Left lung (tissue), 10 donors: ENCODE measurements around the gene SAG. TPM values are rescaled to one million over a fixed set of nuclear protein-coding genes. Genes with fewer than 3 reads are reported as not detected.

Experiments used
- ATAC-seq: fragments of 200-7000 bp; cut with Tn5 transposase; one replicate; pipeline ENCODE4 v1.9.1; 2020; ENCODE audit warnings: moderate library complexity
- DNase-seq, 4 donors: peaks; one replicate each; pipeline ENCODE4 v3.0.0-alpha.2; 2013 to 2020
- H3K27ac ChIP-seq, 2 donors: fragments of 200-600 bp; sonication (generic) in 1 of 2; one replicate each; pipeline versions ENCODE4 v1.5.0 to v1.8.0; 2020 to 2021
- H3K27me3 ChIP-seq, 2 donors: fragments of 200-600 bp; sonication (generic) in 1 of 2; one replicate each; pipeline versions ENCODE4 v1.5.0 to v1.8.0; 2020 to 2021
- H3K36me3 ChIP-seq, 2 donors: fragments of 200-600 bp; sonication (generic) in 1 of 2; one replicate each; pipeline versions ENCODE4 v1.5.0 to v1.8.0; 2020 to 2021
- H3K4me1 ChIP-seq, 2 donors: fragments of 200-600 bp; one replicate each; pipeline ENCODE4 v1.8.0; 2021
- H3K4me3 ChIP-seq, 2 donors: fragments of 200-600 bp; sonication (generic) in 1 of 2; one replicate each; pipeline versions ENCODE4 v1.5.0 to v1.8.0; 2020 to 2021; ENCODE audit warnings: mild to moderate bottlenecking in 1 of 2
- H3K9me3 ChIP-seq, 2 donors: fragments of 200-600 bp; sonication (generic) in 1 of 2; one replicate each; pipeline versions ENCODE4 v1.5.0 to v1.8.0; 2020 to 2021
- intact Hi-C, 2 donors: fragments of 100-400 bp; cut with DNase I; formaldehyde crosslinking; loops; one replicate each; pipeline versions ENCODE4 v1.11.2 to v1.14.2; 2022
- polyA plus RNA-seq, 6 donors: library from polyadenylated mRNA; unstranded; fragments of 120-200 nt; gene quantifications; one replicate each; pipeline ENCODE4 v1.2.1, GENCODE V29; 2013; ENCODE audit not compliant: insufficient read length in 6 of 6
- total RNA-seq, 2 donors: library from RNA; stranded (reverse); fragmentation: NEBNext Ultra II Directional; extraction: Animal tissue kit (Norgen Biotek cat#: 25700); gene quantifications; one replicate each; pipeline ENCODE4 v1.2.1, GENCODE V29; 2021
- TF ChIP-seq, protein P1 (sequence below), 2 donors: fragments of 200-600 bp; sonication (generic) in 1 of 2; IDR thresholded peaks; one replicate each; pipeline versions ENCODE4 v1.5.0 to v1.8.0; 2021; ENCODE audit warnings: antibody characterized with exemption in 2 of 2
- donor health status: DM: no; HTN: yes; CAD: no.
- donor health status: DM: no; HTN: no; CAD: no.

SAG gene
- total and polyA plus RNA-seq, 8 donors, result 0.08 to 0.24 (median 0.19) TPM; not detected in 2

DNA sequence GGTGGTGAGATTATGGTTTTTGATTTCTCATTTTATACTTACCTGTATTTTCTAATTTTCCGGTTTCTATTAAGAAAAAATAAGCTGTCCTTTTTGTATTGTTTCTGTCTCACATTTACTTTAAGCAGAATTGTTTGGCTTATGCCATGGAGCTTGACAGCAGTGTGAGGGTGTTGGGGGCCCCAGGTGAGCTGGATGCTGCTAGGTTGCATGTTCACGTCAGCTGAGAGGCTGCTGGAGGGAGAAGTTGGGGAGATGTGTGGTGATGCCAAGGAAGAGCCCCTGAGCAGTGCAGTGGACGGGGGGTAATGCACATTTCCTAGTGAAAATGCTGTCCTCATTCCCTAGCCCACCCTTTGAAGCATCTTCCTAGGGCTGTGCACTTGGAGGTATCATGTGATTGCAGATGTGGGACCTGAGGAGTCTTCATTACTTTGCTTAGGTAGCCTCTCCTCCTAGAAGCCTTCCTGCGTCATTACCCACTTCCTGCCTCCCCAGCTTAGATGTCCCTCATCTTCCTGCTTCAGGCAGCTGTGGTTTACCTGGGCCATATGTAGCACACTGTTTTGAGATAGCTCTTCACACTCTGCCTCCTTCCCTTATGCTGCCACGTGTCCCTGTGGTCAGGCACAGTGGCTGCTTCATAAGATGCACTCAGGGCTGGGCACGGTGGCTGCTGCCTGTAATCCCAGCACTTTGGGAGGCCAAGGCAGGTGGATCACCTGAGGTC is 39.9 kb upstream of the SAG start:
- Histone ChIP-seq H3K27ac (peak overlapping the region in 1 of 2 donors; percentile 45), H3K36me3 (peaks cover 3 to 99% of the 10 kb centered on the region in 2 donors), H3K4me3 (no peak overlapping the region), H3K4me1 (peaks cover 0 to 4% of the 10 kb centered on the region in 2 donors), H3K27me3 (no peaks in the 10 kb centered on the region), H3K9me3 (no peaks in the 10 kb centered on the region)
- ATAC-seq (peak; percentile 60), DNase-seq (no peak)
- intact Hi-C loops, result no loop called here
- TF ChIP-seq, protein P1, sequence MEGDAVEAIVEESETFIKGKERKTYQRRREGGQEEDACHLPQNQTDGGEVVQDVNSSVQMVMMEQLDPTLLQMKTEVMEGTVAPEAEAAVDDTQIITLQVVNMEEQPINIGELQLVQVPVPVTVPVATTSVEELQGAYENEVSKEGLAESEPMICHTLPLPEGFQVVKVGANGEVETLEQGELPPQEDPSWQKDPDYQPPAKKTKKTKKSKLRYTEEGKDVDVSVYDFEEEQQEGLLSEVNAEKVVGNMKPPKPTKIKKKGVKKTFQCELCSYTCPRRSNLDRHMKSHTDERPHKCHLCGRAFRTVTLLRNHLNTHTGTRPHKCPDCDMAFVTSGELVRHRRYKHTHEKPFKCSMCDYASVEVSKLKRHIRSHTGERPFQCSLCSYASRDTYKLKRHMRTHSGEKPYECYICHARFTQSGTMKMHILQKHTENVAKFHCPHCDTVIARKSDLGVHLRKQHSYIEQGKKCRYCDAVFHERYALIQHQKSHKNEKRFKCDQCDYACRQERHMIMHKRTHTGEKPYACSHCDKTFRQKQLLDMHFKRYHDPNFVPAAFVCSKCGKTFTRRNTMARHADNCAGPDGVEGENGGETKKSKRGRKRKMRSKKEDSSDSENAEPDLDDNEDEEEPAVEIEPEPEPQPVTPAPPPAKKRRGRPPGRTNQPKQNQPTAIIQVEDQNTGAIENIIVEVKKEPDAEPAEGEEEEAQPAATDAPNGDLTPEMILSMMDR (IDR thresholded peaks at IDR 0.05), result no peak

DNA sequence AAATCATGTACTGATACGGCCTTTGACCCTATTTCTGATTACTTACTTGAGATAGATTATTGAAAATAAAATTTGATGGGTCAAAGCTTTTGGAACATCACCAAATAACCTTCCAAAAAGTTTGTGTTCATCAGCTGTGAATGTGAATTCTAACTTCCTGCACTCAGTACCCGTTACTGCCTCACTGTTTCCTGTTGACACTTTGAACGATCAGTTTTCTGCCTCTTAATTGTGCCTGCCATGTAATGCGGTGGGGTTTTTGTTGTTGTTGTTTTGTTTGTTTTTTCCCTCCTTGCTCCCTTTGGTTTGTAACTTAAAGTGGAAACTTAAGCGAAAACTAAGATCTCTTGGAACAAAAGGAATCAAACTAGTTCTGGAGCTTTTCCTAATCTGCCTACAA is 37.2 kb upstream of the SAG start:
- peaks cover 3 to 99% of the 10 kb centered on the region in 2 donors for H3K36me3 ChIP-seq
- TF ChIP-seq, protein P1 (IDR thresholded peaks at IDR 0.05), result no peak
- DNase-seq (no peak), ATAC-seq (no peak)
- peak overlapping the region in 1 of 2 donors; percentile 11 for H3K27ac ChIP-seq
- peaks cover 0 to 4% of the 10 kb centered on the region in 2 donors for H3K4me1 ChIP-seq
- H3K9me3 ChIP-seq, result no peaks in the 10 kb centered on the region
- no peak overlapping the region for H3K4me3 ChIP-seq
- intact Hi-C loops, result no loop called here
- no peaks in the 10 kb centered on the region for H3K27me3 ChIP-seq

DNA sequence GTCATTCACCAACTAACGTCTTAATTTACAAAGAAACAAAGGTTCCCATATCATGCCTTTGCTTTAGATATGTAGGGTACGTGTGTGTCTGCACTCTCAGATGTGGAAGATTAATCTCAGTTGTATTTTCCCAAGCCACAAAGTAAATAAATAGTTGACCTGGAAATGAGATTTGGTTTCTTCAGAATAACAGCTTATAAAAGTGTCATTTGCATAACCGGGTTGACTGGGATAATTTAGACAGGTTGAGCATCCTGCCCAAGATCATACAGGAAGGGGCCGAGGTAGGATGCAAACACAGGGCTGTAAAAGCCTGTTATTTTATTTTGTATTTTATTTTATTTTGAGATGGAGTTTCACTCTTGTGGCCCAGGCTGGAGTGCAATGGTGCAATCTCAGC is 36.7 kb upstream of the SAG start:
- TF ChIP-seq, protein P1 (IDR thresholded peaks at IDR 0.05), result no peak
- H3K27me3 ChIP-seq, result no peaks in the 10 kb centered on the region
- no peak for DNase-seq
- intact Hi-C loops, result no loop called here
- H3K4me1 ChIP-seq, result peaks cover 0 to 4% of the 10 kb centered on the region in 2 donors
- H3K27ac ChIP-seq, result peak overlapping the region in 1 of 2 donors; percentile 11
- no peaks in the 10 kb centered on the region for H3K9me3 ChIP-seq
- ATAC-seq, result no peak
- peaks cover under 1 to 99% of the 10 kb centered on the region in 2 donors for H3K36me3 ChIP-seq
- no peak overlapping the region for H3K4me3 ChIP-seq

DNA sequence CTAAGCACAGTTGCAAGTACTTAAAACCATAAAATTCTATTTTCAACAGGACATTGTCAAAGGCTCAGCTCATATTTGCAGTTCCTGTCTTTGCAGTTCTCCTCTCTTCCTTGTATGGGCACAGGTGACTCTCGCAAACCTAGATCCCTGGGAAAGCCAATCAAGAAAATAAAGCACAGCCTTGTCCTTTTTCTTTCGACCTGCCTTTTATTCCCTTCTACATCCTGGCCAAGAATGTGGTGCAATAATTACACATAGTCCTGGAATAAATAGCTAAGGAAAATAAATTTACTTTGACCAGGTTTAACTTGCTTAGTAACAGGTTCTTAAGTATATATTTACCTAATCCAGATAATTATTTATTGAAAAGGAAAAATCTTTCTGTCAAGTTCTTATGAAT is 35.9 kb upstream of the SAG start:
- TF ChIP-seq, protein P1 (IDR thresholded peaks at IDR 0.05), result no peak
- ATAC-seq, result peak; percentile 60
- Histone ChIP-seq H3K36me3 (peaks cover 0 to 99% of the 10 kb centered on the region in 2 donors), H3K4me3 (no peak overlapping the region), H3K4me1 (peaks cover 0 to 4% of the 10 kb centered on the region in 2 donors), H3K9me3 (no peaks in the 10 kb centered on the region), H3K27me3 (no peaks in the 10 kb centered on the region), H3K27ac (no peak overlapping the region)
- intact Hi-C loops, result no loop called here
- peak in 1 of 4 donors; percentile 30 for DNase-seq

DNA sequence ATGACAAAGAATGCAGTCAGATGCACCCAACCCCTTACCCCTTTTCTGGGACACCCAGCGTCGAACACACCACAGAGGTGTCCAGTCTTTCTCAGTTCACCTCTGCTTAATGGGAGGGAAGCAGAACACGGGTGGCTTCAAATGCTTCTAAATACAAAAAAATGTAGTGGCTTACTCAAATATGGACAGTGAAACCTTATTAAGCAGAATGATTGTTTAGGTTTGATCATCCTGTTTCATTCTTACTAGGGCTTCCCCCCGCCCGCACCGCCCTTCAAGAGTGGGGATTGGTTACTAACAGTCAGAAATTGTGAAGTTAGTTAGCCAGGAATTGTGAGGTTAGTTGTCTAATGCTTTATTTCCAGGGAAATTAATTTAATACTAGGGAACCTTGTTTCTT is 34.5 kb upstream of the SAG start:
- intact Hi-C loops, result no loop called here
- Histone ChIP-seq H3K27me3 (no peaks in the 10 kb centered on the region), H3K4me1 (peaks cover 0 to 4% of the 10 kb centered on the region in 2 donors), H3K27ac (no peak overlapping the region), H3K9me3 (no peaks in the 10 kb centered on the region), H3K4me3 (no peak overlapping the region), H3K36me3 (peaks cover 0 to 99% of the 10 kb centered on the region in 2 donors)
- ATAC-seq (no peak), DNase-seq (no peak)
- TF ChIP-seq, protein P1 (IDR thresholded peaks at IDR 0.05), result no peak
